ENCODE data around the gene NRXN2.

The NRXN2 gene

DNA sequence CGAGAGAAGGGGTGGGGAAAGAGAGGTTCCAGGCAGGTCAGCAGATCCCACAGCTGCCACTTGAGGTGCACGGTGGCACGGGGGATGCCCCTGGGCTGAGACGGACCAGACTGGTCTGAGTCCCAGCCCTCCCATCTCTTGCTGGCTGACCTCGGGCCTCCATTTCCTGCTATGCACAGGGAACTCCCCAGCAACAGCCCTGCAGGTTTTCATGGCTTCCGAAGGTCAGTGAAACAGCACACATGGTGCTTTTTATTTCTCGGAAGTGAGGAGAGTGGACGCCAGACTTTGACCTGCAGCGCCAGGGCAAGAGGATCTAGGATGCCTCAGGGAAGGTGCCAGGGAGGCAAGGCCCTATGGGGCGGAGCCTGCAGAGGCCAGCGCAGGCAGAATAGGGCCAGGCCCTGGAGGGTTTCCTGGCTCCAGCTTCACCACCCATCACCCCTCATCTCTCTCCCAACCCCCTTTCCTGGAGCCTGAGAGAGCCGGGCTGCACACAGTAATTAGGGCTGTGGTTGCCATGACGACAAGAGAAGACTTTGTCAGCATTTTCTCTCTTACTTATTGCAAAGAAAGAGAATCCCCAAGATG is 102.5 kb downstream of the NRXN2 start (continued):
- TF ChIP-seq, protein P1, sequence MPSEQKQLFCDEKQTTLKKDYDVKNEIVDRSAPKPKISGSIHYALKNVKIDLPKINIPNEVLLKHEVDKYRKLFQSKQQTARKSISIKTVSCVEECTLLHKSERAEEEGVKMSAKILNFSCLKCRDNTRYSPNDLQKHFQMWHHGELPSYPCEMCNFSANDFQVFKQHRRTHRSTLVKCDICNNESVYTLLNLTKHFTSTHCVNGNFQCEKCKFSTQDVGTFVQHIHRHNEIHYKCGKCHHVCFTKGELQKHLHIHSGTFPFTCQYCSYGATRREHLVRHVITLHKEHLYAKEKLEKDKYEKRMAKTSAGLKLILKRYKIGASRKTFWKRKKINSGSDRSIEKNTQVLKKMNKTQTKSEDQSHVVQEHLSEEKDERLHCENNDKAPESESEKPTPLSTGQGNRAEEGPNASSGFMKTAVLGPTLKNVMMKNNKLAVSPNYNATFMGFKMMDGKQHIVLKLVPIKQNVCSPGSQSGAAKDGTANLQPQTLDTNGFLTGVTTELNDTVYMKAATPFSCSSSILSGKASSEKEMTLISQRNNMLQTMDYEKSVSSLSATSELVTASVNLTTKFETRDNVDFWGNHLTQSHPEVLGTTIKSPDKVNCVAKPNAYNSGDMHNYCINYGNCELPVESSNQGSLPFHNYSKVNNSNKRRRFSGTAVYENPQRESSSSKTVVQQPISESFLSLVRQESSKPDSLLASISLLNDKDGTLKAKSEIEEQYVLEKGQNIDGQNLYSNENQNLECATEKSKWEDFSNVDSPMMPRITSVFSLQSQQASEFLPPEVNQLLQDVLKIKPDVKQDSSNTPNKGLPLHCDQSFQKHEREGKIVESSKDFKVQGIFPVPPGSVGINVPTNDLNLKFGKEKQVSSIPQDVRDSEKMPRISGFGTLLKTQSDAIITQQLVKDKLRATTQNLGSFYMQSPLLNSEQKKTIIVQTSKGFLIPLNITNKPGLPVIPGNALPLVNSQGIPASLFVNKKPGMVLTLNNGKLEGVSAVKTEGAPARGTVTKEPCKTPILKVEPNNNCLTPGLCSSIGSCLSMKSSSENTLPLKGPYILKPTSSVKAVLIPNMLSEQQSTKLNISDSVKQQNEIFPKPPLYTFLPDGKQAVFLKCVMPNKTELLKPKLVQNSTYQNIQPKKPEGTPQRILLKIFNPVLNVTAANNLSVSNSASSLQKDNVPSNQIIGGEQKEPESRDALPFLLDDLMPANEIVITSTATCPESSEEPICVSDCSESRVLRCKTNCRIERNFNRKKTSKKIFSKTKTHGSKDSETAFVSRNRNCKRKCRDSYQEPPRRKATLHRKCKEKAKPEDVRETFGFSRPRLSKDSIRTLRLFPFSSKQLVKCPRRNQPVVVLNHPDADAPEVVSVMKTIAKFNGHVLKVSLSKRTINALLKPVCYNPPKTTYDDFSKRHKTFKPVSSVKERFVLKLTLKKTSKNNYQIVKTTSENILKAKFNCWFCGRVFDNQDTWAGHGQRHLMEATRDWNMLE (tag by site-specific recombination; conservative IDR thresholded peaks at IDR 0.05; ENCODE audit: low read depth), result no peak
- TF ChIP-seq, protein P2, sequence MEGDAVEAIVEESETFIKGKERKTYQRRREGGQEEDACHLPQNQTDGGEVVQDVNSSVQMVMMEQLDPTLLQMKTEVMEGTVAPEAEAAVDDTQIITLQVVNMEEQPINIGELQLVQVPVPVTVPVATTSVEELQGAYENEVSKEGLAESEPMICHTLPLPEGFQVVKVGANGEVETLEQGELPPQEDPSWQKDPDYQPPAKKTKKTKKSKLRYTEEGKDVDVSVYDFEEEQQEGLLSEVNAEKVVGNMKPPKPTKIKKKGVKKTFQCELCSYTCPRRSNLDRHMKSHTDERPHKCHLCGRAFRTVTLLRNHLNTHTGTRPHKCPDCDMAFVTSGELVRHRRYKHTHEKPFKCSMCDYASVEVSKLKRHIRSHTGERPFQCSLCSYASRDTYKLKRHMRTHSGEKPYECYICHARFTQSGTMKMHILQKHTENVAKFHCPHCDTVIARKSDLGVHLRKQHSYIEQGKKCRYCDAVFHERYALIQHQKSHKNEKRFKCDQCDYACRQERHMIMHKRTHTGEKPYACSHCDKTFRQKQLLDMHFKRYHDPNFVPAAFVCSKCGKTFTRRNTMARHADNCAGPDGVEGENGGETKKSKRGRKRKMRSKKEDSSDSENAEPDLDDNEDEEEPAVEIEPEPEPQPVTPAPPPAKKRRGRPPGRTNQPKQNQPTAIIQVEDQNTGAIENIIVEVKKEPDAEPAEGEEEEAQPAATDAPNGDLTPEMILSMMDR (tag by site-specific recombination; IDR thresholded peaks at IDR 0.05), result no peak
- TF ChIP-seq, protein P3, sequence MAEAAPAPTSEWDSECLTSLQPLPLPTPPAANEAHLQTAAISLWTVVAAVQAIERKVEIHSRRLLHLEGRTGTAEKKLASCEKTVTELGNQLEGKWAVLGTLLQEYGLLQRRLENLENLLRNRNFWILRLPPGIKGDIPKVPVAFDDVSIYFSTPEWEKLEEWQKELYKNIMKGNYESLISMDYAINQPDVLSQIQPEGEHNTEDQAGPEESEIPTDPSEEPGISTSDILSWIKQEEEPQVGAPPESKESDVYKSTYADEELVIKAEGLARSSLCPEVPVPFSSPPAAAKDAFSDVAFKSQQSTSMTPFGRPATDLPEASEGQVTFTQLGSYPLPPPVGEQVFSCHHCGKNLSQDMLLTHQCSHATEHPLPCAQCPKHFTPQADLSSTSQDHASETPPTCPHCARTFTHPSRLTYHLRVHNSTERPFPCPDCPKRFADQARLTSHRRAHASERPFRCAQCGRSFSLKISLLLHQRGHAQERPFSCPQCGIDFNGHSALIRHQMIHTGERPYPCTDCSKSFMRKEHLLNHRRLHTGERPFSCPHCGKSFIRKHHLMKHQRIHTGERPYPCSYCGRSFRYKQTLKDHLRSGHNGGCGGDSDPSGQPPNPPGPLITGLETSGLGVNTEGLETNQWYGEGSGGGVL (tag by site-specific recombination; IDR thresholded peaks at IDR 0.05), result no peak
- no peak for TF ChIP-seq ZFP41 (tag by site-specific recombination; IDR thresholded peaks at IDR 0.05; ENCODE audit: borderline replicate concordance)

DNA sequence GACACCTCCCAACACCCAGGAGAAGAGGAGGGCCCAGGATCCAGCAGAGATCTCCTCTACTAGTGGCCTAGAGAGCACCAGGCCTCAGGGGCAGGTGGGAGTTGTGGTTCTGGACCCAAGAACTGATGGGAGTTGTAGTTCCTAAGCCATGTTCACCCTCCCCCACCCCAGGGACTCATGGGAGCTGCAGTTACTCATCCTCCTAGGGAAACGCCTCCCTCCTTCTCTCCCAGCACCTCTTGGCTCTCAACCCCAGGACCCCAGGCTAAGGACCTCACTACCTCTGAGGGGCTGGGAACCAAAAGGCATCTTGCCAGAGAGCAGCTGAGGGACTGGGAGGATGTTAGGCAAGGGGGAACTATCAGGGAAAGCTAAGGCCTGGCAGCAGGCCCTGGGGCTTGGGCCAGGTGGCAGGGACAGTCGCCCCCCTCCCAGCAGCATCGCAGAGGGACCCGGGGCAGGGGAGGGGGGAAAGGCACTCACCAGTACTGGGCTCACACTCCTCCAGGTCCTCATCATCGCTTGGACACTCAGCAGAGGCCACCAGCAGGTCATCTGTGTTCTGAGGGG is 103.1 kb downstream of the NRXN2 start:
- POLR2A ChIA-PET, result no interaction called here
- no peaks in the 10 kb centered on the region for H3K36me3 ChIP-seq (ENCODE audit: control insufficient read depth in 2 of 2, insufficient read depth in 1 of 2, low read length in 2 of 2)
- no peak overlapping the region for H3K4me3 ChIP-seq (ENCODE audit: low read depth, low read length)
- H3K4me1 ChIP-seq (ENCODE audit: control insufficient read depth, insufficient read depth, low read length), result no peaks in the 10 kb centered on the region
- no peaks in the 10 kb centered on the region for H3K9me3 ChIP-seq (ENCODE audit: control insufficient read depth, insufficient read depth, low read depth, low read length)
- H3K27ac ChIP-seq (ENCODE audit: extremely low read depth, low read depth, low read length), result no peak overlapping the region
- CTCF ChIA-PET, result interaction anchor here (0.7 to 1.2 kb wide), 2 partner anchors 96 to 170 kb away, joined by 3 read pairs; no protein-coding TSS in a partner anchor
- no peak for TF ChIP-seq YY2 (tag by site-specific recombination; IDR thresholded peaks at IDR 0.05)
- 0 out of 2 replicates have a peak, but pooled peaks have one; percentile 23 for TF ChIP-seq SP3 (tag by site-specific recombination; IDR thresholded peaks at IDR 0.05)
- TF ChIP-seq ZNF335 (tag by site-specific recombination; conservative IDR thresholded peaks at IDR 0.05), result no peak
- no peak for TF ChIP-seq ZNF16 (tag by site-specific recombination; IDR thresholded peaks at IDR 0.05; ENCODE audit: low read depth)
- TF ChIP-seq ZNF76 (tag by site-specific recombination; IDR thresholded peaks at IDR 0.05; ENCODE audit: borderline replicate concordance, low read depth), result peak; percentile 90
- peak; percentile 29; the same call in 1 of the 2 replicates for TF ChIP-seq ZBTB17 (tag by site-specific recombination; IDR thresholded peaks at IDR 0.05)
- TF ChIP-seq KLF8 (tag by site-specific recombination; IDR thresholded peaks at IDR 0.05), result no peak

DNA sequence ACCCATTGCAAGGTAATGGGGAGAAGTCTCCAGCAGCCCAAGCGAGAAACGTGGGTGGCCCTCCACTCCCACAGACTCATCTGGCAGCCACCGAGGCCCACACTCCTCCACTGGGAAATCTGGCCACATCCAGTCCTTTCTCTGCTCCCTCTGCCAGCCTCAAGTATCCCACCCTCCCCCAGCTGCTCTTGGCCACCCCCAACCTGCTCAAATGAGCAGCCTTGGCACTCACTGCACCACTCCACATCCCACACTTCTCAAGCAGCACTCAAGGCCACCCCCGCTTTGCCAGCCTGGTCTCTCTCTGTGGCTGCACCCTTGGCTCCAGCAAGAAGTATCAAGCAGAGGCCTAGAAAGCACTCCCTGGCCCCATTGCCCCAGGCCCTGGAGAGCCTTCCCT is 103.8 kb downstream of the NRXN2 start:
- no peak overlapping the region for H3K27ac ChIP-seq (ENCODE audit: extremely low read depth, low read depth, low read length)
- POLR2A ChIA-PET, result no interaction called here
- CTCF ChIA-PET, result interaction anchor here (1.2 kb wide), 1 partner anchor 170 kb away, joined by 3 read pairs; no protein-coding TSS in a partner anchor

More for the DNA sequence above, 103.8 kb downstream of the NRXN2 start:
- H3K4me3 ChIP-seq (ENCODE audit: low read depth, low read length), result no peak overlapping the region
- no peaks in the 10 kb centered on the region for H3K36me3 ChIP-seq (ENCODE audit: control insufficient read depth in 2 of 2, insufficient read depth in 1 of 2, low read length in 2 of 2)
- H3K9me3 ChIP-seq (ENCODE audit: control insufficient read depth, insufficient read depth, low read depth, low read length), result no peaks in the 10 kb centered on the region
- no peaks in the 10 kb centered on the region for H3K4me1 ChIP-seq (ENCODE audit: control insufficient read depth, insufficient read depth, low read length)
- TF ChIP-seq EGR2 (tag by site-specific recombination; IDR thresholded peaks at IDR 0.05; ENCODE audit: low read depth) (peak; percentile 85), ZFHX2 (tag by site-specific recombination; conservative IDR thresholded peaks at IDR 0.05) (peak; percentile 85), ZFP41 (tag by site-specific recombination; IDR thresholded peaks at IDR 0.05; ENCODE audit: borderline replicate concordance) (no peak)
